NCI-H774 (cell line): ENCODE results near the gene CDH22.

Experiments
- DNase-seq: peaks from one replicate; lab custom pipeline; 2025; lab: John Stamatoyannopoulos, UW

The CDH22 gene

DNA sequence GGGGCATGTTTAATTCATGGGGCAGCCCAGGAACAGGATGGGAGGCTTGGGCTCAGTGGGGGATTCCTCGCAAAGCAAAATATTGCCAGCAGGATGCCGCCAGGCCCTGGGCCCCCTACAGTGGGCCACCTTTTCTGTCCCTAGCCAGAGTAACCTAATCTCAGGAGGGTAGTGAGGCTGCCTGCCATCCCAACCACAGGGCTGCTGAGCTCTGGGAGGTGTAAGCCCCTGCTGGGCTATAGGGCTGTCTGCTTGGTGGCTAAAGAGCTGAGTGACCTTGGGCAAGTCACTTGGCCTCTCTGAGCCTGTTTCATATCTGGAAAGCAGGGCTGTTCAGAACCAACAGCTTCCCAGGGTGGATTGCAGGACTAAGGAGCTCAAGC lies 35.7 kb upstream of the CDH22 start:
- DNase-seq, result no peak

DNA sequence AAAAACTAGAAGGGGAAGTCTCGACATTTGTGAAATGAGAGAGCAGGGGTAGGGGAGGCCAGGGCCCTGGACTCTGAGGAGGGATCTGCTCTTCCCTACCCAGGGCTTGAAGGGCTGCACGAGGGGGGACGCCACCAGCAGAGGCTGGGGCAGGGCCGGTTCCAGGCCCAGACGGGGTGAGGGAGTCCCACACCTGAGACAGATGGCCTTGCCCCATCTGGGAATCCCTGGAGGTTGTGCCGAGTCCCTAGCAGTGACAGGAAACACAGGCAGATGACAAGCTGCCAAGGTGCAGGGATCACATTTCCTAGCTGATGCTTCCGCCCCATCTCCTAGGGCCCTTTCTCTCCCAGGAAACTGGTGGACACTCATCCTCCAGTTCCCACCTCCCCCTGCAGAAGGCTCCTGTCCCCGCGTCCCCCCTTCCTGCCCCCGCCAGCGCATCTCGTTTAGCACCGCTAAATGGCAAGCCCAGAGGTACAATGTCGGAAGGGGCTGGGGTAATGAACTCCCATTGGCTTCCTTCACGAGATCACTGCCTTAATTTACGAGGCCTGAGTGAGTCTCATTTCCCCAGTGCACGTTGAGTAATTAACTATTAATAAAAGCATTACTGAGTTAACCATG lies 35.2 kb upstream of the CDH22 start:
- DNase-seq, result no peak

DNA sequence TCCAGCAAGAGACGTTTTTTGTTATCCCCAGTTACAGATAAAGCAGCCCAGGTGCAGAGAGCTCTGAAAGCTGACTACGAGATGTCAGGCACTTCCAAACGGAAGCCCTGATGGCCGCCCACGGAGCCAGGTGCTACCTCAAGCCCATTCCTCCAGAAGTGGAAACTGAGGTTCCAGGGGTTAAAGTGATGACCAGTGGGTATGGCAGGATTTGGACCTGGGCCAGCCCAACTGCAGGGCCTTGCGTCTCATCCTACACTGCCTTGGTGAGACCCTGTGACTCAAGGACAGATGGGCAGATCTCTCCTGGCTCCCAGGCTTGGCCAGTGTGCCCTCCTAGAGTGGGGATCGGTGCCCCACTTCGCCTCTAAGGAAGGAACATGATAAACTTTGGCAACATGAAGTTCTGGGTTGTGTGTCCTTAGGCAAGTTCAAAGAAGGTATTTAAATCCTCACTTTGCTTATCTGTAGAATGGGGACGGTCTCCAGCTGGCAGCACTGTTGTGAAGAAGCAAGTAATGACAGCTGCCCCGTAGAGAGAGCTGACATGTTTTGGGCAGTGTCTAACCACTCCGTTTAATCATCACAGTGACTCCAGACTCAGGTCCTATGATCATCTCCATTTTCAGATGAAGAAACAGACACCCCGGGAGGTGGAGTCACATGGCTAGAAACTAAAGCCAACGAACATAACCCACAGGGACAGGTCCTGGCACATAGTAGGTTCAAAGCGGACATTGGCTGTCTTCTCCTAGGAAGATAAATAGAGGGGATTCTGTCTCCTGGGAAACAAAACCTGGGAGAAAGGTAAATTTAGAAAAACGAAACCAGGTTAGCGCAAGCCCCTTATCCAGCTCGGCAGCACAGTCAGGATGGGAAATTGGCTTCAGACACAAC lies 34.4 kb upstream of the CDH22 start:
- no peak for DNase-seq

DNA sequence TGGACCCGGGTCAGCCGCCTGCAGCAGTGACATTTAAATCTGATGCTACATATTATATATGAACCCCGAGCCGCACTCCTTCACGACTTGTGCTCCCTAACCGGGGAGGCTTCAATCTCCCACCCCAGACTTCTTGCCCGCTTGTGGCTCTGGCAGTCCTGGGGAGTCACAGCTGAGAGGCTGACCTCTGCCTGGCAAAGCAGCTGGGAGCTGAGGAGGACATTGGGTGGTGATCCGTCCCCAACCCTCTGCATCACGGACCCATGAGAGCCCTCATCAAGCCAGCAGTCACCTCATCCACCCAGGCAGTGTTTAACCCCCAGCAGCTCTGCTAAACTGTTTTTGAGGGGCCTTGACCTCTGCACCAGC lies 33.7 kb upstream of the CDH22 start:
- no peak for DNase-seq

DNA sequence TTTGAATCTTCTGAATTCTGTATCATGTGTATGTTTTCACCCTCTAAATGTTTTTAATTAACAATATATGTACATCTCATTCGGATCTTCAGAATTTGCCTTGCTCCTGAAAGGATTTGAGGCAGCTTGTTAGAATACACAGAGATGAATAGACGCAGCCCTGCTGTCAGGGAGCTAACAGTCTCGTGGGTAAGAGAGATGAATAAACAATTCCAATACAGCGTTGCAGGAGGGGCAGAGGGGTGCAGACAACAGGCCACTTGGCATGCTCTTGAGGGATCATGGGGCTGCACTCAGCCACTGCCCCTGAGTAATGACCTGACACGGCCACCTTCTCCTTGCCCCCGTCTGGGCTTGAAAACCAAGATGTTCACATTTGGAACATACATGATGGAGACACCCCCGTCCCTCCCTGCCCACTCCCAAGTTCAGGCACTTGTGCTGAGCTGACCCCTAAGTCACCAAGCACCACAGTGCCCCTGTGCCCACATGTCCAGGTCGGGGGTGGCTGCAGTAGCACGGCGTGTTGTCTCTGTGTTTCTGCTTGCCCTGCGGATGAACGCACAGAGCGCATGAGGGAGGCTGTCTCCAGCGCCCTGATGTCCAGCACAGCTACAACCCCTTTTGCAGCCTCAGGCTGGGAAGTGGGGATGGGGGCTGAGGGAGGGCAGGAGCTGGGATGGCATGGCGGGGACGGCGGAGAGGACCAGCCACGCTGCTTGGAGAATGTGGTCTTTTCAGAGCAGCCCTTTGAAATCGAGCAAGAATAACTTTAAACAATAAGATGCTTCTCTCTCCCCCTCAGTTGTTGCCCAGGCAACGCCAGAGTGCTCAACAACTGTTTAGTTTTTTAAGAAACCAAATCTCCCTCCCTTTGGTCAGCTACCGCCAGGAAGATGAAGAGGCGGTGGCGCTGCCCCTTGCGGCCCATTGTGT lies 33.0 kb upstream of the CDH22 start:
- no peak for DNase-seq

DNA sequence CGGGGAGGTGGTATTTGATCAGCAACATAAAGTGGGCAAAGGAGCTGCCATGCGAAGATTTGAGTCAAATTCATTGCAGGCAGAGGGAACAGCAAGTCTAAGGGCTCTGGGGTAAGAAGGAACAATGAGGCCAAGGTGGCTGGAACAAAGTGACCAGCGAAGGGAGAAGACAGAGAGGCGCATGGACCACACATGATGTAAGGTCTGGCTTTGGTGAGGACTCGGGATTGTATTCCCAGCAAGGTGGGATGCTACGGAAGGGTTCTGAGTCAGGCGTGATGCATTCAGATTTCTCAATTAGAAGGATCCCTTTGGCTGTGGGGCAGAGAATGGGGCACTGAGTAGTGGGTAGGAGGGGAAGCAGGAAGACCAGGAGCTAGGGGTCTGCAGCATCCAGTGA lies 30.7 kb upstream of the CDH22 start:
- no peak for DNase-seq

DNA sequence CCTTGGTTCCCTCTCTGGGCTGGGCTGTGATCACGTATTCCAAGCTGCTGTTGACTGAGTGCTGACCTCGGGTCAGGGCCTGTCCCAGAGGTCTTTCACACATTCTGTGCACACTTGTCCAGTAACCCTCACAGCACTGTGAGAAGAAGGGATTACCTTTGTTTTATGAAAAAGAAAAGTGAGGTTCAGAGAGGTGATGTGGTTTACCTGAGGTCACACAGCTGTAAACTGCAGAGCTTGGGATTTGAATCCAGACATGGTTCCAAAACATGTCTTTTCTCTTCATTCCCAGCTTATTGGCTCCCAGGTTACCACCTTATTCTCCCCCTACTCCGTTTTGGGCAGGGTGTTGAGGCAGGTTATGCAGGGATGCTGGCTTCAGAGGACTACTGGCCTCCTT lies 28.4 kb upstream of the CDH22 start:
- DNase-seq, result no peak

DNA sequence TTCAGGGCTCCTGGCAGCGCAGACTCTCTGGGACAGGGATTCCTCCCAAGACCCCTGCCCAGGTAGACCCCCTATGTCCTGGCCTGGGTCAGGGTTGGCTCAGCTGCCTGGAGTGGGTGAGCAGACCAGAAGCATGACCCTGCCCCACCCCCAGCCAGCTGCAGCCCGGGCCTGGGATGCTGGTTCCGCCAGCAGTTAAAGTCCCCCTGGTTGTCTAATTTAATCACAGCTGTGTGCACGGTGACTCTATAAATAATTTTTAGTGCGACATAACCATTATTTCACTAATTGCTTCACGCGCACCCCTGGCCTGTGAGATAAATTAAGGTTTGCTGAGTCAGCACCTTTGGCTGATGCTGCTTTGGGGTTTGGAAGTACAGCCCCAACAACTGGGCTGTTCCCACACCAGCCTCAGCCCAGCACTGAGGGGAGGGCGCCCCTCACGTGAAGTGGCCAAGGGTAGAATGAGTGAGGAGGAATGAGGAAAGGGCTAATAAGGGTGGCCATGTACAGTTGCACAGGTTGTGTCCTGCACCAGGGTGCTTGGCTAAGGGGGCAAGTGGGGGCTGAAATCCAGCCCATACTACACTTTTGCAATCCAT lies 26.1 kb upstream of the CDH22 start:
- no peak for DNase-seq

DNA sequence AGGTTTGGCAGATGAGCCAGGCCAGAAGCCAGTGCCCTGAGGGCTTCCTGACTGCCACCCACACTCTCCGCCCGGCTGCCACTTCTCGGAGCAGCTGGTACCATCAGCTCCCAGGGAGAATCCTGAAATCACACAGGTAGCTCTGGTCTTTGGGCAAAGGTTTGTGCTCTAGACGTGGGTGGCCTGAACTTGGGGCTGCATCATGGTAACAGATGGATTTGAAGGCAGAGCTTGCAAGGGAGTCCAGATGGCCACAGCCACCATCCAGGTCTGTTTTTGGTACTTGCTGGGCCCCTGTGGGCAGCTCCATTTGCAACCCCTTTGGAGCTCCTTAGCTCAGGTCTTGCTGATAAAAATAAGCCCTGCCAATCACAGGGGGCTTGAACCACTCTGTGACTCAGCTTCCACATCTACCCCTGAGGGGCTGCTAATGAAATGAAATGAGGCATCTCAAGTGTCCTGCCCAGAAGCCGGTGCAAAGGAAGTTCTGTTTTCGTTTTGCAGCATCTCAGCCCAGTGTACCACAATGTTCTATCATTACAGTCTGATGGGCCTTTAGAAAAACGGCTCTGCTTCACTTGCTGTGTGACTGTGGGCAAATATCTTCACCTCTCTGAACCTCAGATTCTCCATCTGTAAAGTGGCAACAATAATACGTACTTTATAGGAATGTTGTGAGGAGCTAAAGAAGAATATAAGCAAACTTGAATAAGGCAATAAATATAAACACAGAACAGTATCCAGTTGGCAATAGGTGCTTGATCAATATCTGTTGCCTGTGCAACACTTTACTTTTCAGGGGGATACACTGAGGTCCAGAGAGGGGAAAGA lies 25.1 kb upstream of the CDH22 start:
- no peak for DNase-seq

DNA sequence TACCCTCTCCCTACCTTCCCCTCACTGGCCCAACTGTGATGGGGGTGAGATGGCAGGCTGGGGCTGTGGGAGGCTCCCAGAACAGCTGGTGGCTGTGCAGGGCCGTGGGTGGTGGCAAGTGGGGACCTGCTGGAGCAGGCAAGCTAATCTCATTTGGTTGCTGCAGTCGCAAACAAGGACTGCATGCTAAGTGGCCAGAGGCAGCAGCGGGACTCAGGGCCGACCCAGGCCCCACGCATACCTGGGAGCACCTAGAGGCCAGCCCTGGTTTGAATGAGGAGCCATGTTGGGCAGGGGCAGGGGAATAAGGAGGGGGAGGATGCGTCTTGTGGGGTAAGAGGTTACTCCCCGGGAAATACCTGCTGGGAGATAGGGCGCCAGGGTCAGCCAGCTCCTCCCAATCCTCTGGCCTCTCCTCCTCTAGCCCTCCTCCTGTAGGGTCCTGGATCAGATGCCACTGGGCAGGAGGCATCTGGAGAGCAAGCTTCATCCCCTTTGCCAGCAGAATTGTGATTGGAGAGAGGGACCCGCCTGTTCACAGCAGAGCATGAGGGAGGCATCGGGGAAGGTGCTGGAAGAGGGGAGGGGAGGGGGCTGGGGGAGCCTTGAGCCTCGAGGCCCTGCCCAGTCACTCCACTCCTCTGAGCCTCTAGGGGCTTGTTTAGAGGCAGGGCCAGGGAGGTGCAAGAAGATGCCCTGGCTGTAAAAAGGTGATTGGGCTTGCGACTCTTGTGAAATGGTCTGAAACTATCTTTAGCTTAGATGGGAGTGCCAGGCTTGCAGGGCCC lies 24.3 kb upstream of the CDH22 start:
- no peak for DNase-seq

DNA sequence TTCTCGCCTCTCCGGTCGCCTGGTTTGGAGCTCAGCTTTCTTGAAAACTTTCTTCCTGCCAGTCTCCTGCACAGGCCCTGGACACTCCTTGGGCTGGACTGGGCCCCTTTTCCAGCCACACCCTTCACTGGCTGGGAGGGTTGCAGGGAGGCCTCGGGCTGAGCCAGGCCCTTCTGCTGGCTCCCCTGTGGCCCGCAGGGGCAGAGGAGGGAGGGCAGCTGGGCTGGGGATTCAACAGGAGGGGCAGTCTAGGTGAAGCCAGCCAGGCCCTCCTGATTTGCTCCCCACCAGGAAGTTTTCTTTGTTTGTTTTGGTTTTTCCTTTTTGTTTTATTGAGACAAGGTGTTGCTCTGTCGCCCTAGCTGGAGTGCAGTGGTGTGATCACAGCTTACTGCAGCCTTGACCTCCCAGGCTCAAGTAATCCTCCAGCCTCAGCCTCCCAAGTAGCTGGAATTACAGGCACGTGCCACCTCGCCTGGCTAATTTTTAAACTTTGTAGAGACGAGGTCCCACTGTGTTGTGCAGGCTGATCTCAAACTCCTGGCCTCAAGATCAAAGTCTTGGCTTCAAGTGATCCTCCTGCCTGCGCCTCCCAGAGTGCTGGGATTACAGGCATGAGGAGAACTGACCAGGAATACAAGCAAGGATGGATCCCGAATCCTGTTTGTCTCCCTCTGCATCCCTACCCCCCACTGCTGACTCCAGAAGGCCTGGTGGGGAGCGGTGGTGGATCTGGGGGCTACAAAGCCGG lies 23.5 kb upstream of the CDH22 start:
- DNase-seq, result no peak

DNA sequence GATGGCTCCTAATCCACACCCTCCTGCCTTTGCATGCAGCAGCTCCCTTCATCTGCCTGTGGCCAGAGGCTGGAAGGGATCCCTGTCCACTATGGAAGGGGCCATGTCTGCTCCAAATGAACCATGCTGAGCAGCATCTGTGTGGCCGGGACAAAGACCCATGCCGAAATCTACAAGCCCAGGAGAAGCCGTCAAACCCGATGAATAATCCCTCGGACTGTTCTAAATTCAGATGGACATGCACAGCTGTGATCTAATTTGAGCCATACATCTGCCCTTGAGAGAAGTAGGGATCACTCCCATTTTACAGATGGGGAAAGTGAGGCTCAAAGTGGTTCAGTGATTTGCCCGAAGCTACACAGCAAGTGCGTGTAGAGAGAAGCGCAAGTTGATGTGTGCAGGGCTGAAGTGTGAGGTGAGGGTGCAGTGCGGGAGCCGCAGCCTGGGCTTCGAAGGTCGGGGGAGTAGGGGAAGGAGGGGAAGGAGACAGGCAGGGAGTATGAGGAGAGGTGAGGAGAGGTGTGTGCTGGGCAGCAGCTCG lies 22.6 kb upstream of the CDH22 start:
- no peak for DNase-seq

DNA sequence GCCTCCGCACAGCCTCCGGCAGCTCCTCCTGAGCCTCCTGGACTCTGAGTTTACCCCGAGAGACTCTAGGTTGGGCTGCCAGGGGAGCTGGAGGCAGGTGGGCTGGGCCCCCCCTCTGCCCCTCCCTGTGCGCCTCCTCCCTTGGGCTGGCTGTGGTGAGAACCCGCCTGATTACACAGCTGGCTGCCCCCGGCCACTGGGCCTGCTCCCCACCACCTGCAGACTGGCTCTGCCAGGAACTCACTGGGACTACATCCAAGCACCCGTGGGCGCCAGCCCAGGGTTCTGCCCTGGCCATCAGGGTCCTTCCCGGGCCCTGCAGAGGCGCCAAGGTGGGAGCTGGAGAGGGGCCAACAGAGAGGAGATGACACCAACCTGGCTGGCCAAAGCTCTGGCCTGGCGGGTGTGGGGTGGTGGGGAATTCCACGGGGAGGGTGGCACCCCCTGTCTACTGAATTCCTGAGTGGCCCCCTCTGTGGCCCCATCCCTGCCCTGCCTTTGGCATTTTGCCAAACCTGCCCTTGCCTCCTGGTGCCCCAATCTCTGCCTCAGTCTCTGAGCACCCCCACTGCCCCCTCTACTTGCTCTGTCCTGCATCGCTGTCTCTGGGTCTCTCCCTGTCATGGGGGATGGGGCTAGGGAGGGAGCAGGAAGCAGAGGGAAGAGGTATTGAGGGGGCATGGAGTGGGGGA lies 21.9 kb upstream of the CDH22 start:
- DNase-seq, result no peak

DNA sequence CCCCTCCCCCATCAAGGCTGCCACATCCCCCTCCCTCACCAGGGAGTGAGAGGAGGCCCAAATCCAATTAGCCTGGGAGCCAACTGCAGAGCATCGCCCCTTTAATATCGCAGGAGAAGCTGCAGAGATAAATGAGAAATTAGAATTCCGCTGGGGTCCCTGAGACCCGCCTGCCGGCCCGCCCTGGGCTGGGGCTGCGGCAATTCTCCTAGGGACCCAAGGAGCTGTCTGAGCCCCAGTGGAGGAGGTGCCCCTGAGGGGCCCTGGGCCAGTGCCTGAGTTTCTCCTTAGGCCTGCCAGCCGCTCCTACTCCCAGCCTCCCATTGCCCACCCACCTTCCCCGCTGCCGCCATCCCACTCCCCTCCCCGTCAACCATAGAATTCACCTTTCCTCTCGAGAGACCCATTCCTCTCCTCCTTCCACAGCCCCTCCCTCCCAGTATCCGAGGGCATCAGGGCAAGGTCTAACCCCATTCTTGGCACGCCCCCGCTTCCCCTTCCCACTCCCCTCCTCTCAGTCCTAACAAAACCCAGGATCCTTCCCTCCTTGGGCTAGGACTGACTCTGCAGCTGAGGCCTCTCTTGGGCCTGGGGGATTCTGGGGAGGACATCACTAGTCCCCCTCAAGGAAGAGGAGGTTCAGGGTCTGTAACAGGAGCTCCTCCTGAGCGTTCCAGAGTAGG lies 20.0 kb upstream of the CDH22 start:
- no peak for DNase-seq

DNA sequence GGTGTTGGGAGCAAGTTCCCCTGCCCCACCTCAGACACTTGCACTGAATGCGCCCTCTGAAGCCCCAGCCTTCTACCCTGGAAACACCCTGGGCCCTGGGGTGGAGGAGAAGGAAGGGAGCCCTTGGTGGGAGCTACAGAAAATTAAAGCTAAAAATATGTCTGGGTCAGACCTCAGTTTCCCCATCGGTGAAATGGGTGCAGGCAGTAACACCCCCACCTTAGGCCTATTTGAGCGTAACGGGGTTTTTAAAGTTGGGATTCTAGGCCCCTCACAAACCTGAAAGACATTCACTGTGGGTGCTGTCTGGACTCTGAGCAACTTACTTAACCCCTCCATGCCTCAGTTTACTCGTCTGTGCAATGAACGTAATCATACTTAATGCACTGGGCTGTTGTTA lies 19.3 kb upstream of the CDH22 start:
- DNase-seq, result no peak

DNA sequence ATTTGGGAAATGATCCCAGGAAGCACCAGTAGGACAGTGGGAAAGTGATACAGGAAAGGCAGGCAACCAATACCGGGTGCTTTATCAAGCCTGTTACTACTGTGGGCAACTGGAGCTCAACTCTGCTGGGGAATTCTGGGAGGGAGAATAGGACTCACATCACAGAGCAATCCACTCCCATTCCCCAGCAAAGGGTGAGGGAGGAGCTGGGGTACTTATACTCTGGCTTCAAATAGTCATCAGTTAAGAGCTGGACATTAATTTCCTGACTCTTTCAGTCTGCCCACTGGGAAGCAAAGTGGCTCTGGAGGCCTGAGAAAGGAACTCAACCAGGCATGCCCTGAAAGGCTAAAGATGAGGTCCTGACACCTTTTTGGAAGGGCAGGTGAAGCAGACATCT lies 17.5 kb upstream of the CDH22 start:
- DNase-seq, result no peak

DNA sequence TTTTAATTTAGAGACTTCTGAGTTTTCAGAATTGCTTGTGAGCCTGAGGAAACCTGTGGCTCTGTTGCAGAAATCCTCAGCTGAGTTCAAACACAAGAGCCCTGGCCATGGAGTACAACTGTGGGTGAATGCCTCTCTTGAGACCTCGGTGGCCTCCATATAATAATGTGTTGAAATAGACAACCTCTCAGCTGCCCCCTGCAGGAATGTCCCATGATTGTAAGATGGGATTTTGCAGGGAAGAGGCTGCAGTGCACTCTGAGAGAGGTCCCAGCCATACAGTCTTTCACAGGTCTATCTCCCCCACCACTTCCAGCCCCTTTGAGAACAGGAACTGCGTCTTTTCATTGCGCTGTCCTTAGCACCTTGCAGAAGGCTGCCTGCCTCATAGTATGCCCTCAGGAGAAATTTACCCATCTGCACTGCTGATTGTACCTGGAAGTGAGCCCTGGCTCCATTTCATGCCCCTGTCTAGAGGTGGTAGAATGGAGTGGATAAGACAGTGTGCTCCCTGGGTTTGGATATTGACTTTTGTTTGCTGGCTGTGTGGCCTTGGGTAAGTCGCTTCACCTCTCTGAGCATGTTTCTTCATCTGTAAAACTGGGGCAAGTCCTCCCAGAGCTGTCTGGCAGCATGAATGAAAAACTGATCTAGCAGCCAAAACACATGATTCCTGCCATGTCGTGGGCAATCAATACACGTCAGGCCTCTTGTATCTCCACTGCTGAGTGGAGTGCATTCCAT lies 16.8 kb upstream of the CDH22 start:
- no peak for DNase-seq

DNA sequence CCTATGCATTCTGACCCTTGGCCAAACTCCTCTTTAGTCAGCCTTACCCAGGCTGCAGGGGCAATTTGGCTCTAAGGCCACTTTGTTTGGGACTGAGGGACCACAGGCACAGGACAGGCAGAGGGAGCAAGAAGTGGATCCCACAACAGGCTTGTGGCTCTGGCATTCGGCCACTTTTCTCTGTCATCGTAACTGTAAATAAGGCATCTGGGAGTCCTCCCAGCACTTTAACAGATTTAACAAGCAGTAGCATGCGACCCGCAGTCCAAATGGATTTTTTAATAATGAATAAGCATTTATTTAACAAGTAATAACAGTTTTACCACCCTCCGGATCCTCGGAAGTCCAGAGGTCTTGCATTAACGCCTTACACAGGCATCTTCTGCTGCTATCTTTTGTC lies 16.1 kb upstream of the CDH22 start:
- no peak for DNase-seq
